BJ (cell line): Measurements from ENCODE around the gene SV2B. TPM values are rescaled to one million over a fixed set of nuclear protein-coding genes. Genes with fewer than 3 reads are reported as not detected.

ENCODE experiments used
- CTCF ChIA-PET: fragments of 350-600 bp; formaldehyde crosslinking; extraction: SDS; loops from one replicate; lab custom pipeline; 2021; ENCODE audit warnings: antibody characterized with exemption, inconsistent platforms; lab: Yijun Ruan, JAX
- POLR2A ChIA-PET: fragments of 300-600 bp; sonication (Branson Sonifier 250); formaldehyde crosslinking; extraction: SDS; loops from one replicate; lab custom pipeline; 2021; ENCODE audit warnings: antibody characterized with exemption; lab: Charles Lee
- DNase-seq: peaks from one replicate; pipeline ENCODE4 v3.0.0-alpha.2; 2011; ENCODE audit warnings: low read depth
- H3K27me3 ChIP-seq: 2 replicates; pipeline ENCODE4 v1.6.0; 2011; ENCODE audit warnings: low read length; ENCODE audit not compliant: control insufficient read depth, insufficient read depth
- H3K36me3 ChIP-seq: 2 replicates; pipeline ENCODE4 v1.5.1; 2011; ENCODE audit warnings: low read length; ENCODE audit not compliant: control insufficient read depth, insufficient read depth
- H3K4me3 ChIP-seq: 2 replicates; pipeline ENCODE4 v1.5.1; 2011; ENCODE audit warnings: low read depth, mild to moderate bottlenecking, control low read depth, low read length
- CTCF ChIP-seq: IDR thresholded peaks from 2 replicates; pipeline ENCODE4 v1.5.1; 2011; ENCODE audit warnings: low read depth, mild to moderate bottlenecking, control low read depth, inconsistent platforms, low read length, moderate library complexity; ENCODE audit not compliant: insufficient read depth
- polyA plus RNA-seq: library from polyadenylated mRNA; depleted of rRNA; stranded (reverse); fragments of >200 nt; gene quantifications from 2 replicates; pipeline ENCODE4 v1.2.3, GENCODE V29; 2011

Gene SV2B
- polyA plus RNA-seq, 1 experiment, result not detected

- TF ChIP-seq CTCF, result peak; percentile 25
- POLR2A ChIA-PET, result no interaction called here
- no peaks in the 10 kb centered on the region for H3K27me3 ChIP-seq
- CTCF ChIA-PET, result no interaction called here
- no peaks in the 10 kb centered on the region for H3K36me3 ChIP-seq
- no peak overlapping the region for H3K4me3 ChIP-seq
- no peak for DNase-seq
Observed at GRCh38 chr15:91142106-91142744, 42.2 kb downstream of the SV2B start.

GRCh38 chr15:91142946-91143345 lies 42.9 kb downstream of the SV2B start:
- no peaks in the 10 kb centered on the region for H3K36me3 ChIP-seq
- no peak overlapping the region for H3K4me3 ChIP-seq
- no peak for TF ChIP-seq CTCF
- ChIA-PET POLR2A (no interaction called here), CTCF (no interaction called here)
- no peaks in the 10 kb centered on the region for H3K27me3 ChIP-seq
- no peak for DNase-seq

GRCh38 chr15:91146728-91147127 lies 46.7 kb downstream of the SV2B start:
- Histone ChIP-seq H3K4me3 (no peak overlapping the region), H3K36me3 (no peaks in the 10 kb centered on the region), H3K27me3 (no peaks in the 10 kb centered on the region)
- ChIA-PET CTCF (no interaction called here), POLR2A (no interaction called here)
- TF ChIP-seq CTCF, result no peak
- DNase-seq, result no peak

GRCh38 chr15:91148243-91148642 lies 48.2 kb downstream of the SV2B start:
- Histone ChIP-seq H3K27me3 (no peaks in the 10 kb centered on the region), H3K4me3 (no peak overlapping the region), H3K36me3 (no peaks in the 10 kb centered on the region)
- no peak for DNase-seq
- ChIA-PET CTCF (no interaction called here), POLR2A (no interaction called here)
- TF ChIP-seq CTCF, result no peak

GRCh38 chr15:91150502-91151160 lies 50.6 kb downstream of the SV2B start:
- TF ChIP-seq CTCF, result no peak
- Histone ChIP-seq H3K4me3 (no peak overlapping the region), H3K36me3 (no peaks in the 10 kb centered on the region), H3K27me3 (no peaks in the 10 kb centered on the region)
- CTCF ChIA-PET, result no interaction called here
- POLR2A ChIA-PET, result no interaction called here
- DNase-seq, result no peak
